AG04450 (cell line): ENCODE measurements around the gene TSPO. TPM values are rescaled to one million over a fixed set of nuclear protein-coding genes. Genes with fewer than 3 reads are reported as not detected.

Source experiments
- CTCF ChIA-PET: fragments of 300-600, 350-600 bp; formaldehyde crosslinking; extraction: SDS; loops from one replicate; lab custom pipeline; 2022; ENCODE audit warnings: antibody characterized with exemption, inconsistent platforms; lab: Charles Lee
- POLR2A ChIA-PET: fragments of 350-600 bp; formaldehyde crosslinking; extraction: SDS; loops from one replicate; lab custom pipeline; 2021; ENCODE audit warnings: antibody characterized with exemption, inconsistent platforms; lab: Yijun Ruan, JAX
- DNase-seq: peaks from one replicate; pipeline ENCODE4 v3.0.0-alpha.2; 2011; ENCODE audit warnings: low read depth, low spot score
- H3K27ac ChIP-seq: one replicate; pipeline ENCODE4 v1.5.1; 2012; ENCODE audit warnings: low read depth, low read length, control low read depth
- H3K27me3 ChIP-seq: one replicate; pipeline ENCODE4 v1.6.0; 2012; ENCODE audit warnings: low read length; ENCODE audit not compliant: control insufficient read depth, insufficient read depth
- H3K4me3 ChIP-seq: 2 replicates; pipeline ENCODE4 v1.5.1; 2011; ENCODE audit warnings: mild to moderate bottlenecking, low read depth, low read length, control low read depth
- H3K9me3 ChIP-seq: 2 replicates; pipeline ENCODE4 v1.5.1; 2012; ENCODE audit warnings: low read length; ENCODE audit not compliant: control insufficient read depth, insufficient read depth
- polyA plus RNA-seq: library from polyadenylated mRNA; depleted of rRNA; stranded (reverse); fragments of >200 nt; gene quantifications from 2 replicates; pipeline ENCODE4 v1.2.3, GENCODE V29; 2011
- TF ChIP-seq, protein P1 (sequence below): IDR thresholded peaks from 2 replicates; pipeline ENCODE4 v1.5.1; 2011; ENCODE audit warnings: low read depth, low read length, control low read depth, inconsistent platforms

TSPO gene
- polyA plus RNA-seq, 1 experiment = 107 TPM

- Histone ChIP-seq H3K27ac (no peak overlapping the region), H3K4me3 (no peak overlapping the region), H3K27me3 (no peaks in the 10 kb centered on the region), H3K9me3 (no peaks in the 10 kb centered on the region; the same call in 1 of the 2 replicates)
- ChIA-PET POLR2A (no interaction called here), CTCF (interaction anchor here (0.7 to 1.3 kb wide), 2 partner anchors 9 to 12 kb away, joined by 3 to 9 read pairs; no protein-coding TSS in a partner anchor)
- TF ChIP-seq, protein P1, sequence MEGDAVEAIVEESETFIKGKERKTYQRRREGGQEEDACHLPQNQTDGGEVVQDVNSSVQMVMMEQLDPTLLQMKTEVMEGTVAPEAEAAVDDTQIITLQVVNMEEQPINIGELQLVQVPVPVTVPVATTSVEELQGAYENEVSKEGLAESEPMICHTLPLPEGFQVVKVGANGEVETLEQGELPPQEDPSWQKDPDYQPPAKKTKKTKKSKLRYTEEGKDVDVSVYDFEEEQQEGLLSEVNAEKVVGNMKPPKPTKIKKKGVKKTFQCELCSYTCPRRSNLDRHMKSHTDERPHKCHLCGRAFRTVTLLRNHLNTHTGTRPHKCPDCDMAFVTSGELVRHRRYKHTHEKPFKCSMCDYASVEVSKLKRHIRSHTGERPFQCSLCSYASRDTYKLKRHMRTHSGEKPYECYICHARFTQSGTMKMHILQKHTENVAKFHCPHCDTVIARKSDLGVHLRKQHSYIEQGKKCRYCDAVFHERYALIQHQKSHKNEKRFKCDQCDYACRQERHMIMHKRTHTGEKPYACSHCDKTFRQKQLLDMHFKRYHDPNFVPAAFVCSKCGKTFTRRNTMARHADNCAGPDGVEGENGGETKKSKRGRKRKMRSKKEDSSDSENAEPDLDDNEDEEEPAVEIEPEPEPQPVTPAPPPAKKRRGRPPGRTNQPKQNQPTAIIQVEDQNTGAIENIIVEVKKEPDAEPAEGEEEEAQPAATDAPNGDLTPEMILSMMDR = no peak
- DNase-seq = no peak
Measured at GRCh38 chr22:43176090-43176489, 24.7 kb downstream of the TSPO start.

GRCh38 chr22:43177479-43177878 is 26.1 kb downstream of the TSPO start:
- Histone ChIP-seq H3K4me3 (no peak overlapping the region), H3K27me3 (no peaks in the 10 kb centered on the region), H3K9me3 (no peaks in the 10 kb centered on the region; the same call in 1 of the 2 replicates), H3K27ac (no peak overlapping the region)
- DNase-seq = no peak
- CTCF ChIA-PET = interaction anchor here (1.8 kb wide), 1 partner anchor 10 kb away, joined by 4 read pairs; no protein-coding TSS in a partner anchor
- POLR2A ChIA-PET = no interaction called here
- TF ChIP-seq, protein P1 = no peak

DNA sequence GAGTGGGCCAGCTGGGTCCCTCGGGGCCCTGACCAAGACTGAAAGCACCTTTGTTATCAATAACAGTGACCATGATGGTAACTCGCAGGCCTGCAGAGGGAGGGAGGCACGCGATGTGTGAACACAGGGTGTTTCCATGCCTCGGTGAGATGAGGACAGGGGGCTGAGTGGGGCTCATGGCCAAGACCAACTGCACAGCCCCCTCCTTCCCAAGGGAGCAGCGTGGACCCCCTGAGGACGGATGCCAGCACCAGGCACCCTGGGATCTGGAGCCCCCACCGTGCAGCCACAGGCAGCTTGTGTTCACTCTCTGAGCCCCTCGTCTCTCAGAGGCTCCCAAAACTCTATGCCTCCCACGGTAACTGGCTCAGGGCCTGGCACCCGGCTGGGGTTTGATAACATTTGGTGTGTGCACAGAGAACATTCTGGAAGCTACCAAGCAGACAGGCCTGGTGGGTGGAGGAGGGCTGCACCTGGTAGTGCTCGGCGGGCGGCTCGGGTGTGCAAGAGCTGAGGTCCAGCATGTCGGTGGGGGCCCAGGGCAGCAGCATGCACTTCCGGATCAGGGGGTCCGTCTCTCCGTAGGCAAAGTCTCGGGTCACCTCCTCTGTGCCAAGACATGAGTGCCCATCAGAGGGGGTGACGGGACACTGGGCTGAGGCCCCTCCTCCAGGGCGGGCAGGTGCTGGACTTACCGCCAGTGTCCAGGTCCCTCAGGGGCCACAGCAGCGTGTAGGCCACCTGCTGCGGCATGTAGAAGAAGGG is 28.0 kb downstream of the TSPO start:
- POLR2A ChIA-PET = no interaction called here
- no peak for DNase-seq
- H3K27me3 ChIP-seq = no peaks in the 10 kb centered on the region
- H3K9me3 ChIP-seq = no peaks in the 10 kb centered on the region; the same call in 1 of the 2 replicates
- TF ChIP-seq, protein P1 = no peak
- H3K4me3 ChIP-seq = no peak overlapping the region
- CTCF ChIA-PET = interaction anchor here (1.8 kb wide), 1 partner anchor 8 kb away, joined by 4 read pairs; no protein-coding TSS in a partner anchor
- H3K27ac ChIP-seq = no peak overlapping the region

DNA sequence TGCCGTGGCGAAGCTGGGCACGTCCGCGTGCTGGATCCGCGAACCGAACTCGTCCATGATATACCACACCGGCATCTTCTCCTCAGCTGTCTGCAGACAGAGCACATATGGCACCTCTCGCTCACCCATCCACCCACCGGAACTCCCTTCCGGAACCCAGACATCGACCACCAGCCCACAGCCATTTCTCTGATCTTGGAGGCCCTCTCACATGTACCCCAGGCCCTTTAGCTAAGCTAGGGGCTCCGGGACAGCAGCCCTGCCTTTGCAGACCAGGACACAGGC is 28.5 kb downstream of the TSPO start:
- no peak overlapping the region for H3K27ac ChIP-seq
- no peak overlapping the region for H3K4me3 ChIP-seq
- TF ChIP-seq, protein P1 = no peak
- DNase-seq = no peak
- H3K9me3 ChIP-seq = no peaks in the 10 kb centered on the region; the same call in 1 of the 2 replicates
- H3K27me3 ChIP-seq = no peaks in the 10 kb centered on the region
- POLR2A ChIA-PET = no interaction called here
- CTCF ChIA-PET = no interaction called here

DNA sequence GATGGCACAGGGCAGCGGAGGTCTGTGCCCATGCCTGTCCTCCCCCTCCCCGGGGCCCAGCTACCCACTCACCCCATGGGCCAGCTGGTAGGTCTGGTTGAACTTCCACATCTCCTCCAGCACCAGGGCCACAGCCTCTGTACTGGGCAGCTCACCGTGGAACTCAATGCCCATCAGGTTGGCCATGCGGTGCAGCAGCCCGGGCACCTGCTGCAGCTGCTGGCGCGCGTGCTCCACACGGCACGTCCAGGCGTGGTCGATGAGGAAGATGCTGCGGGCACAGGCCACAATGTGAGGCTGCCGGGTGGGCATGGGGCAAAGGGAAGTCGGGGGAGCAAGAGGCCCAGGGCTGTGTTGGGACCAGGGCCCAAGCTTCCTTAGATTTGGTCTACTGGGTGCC is 29.3 kb downstream of the TSPO start:
- H3K9me3 ChIP-seq = no peaks in the 10 kb centered on the region; the same call in 1 of the 2 replicates
- DNase-seq = no peak
- H3K27ac ChIP-seq = no peak overlapping the region
- H3K27me3 ChIP-seq = no peaks in the 10 kb centered on the region
- ChIA-PET POLR2A (no interaction called here), CTCF (no interaction called here)
- no peak overlapping the region for H3K4me3 ChIP-seq
- TF ChIP-seq, protein P1 = no peak
